ENCODE measurements around the gene MLYCD.

Gene MLYCD

DNA sequence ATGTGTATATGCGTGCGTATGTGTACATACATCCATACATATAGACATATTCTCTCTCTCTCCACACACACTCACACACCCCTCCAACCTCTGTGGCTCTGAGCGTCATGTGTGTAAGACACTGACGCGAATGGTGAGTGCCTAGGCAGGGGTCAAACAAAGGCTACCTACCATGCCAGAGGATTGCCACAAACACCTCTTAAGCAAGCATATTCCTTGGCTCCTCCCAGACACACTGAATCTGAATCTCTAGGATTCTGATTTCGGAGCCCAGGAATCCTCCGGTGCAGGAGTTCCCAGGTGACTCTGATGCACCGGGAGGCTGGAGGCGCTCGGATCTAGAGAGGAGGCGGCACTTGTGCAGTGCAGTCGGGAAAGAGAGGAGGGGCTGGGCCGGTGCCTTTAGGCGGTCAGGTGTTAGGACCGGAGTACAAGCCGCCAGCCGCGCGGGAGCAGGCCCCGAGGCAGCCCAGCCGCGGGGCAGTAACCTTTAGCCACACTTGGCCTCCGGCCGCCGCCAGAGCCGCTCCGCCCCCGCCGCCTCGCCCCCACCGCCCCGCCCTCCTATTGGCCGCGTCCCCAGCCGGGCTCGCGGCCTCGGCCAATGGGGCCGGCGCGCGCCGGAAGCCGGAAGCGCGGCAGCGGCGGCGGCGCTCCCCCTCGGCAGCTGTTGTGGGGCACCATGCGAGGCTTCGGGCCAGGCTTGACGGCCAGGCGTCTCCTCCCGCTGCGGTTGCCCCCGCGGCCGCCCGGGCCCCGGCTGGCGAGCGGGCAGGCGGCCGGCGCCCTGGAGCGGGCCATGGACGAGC is at the start of gene MLYCD:
TSS of gene MLYCD (plus strand) at position 653 of the 809 bp plus-strand sequence. CDS start at position 683, 30 bp downstream.
- DNase-seq, result peak; percentile 49

DNA sequence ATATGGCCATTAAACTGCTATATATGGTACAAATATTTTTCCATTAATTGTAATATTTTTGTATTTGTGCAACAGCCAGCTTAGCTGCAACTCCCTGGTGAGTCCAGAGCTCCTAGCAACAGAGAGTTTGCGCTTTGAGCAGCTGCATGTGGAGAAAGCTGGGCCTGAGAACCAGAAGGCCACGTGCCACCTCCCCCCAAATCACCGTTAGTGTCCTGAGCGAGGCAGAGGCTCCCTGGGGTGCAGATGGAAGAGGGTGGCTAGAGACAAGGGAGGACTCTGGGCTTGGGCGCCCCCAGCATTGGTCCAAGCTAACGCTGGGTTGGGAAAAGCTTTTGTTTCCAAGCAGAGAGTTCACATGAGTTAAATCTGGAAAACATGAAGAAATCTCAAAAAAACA is 49.5 kb upstream of the MLYCD start:
- no peak for DNase-seq

DNA sequence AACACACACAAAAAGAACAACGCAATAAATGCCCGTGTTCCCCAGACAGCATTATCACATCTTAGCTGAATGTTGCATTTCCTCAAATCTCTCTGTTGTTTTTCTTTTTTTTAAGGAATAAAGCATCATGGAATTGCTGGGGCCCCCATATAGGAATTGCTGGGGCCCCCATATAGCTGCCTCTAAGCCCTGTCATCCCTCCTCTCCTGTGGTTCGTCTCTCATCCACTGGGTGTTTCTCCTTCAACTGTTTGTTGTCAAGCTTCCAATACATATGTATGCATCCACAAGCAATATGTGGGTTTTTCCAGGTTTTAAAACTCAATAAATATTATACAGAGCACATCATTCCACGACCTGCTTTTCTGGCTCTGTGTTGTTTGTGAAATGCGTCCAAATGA is 48.0 kb upstream of the MLYCD start:
- DNase-seq, result no peak

DNA sequence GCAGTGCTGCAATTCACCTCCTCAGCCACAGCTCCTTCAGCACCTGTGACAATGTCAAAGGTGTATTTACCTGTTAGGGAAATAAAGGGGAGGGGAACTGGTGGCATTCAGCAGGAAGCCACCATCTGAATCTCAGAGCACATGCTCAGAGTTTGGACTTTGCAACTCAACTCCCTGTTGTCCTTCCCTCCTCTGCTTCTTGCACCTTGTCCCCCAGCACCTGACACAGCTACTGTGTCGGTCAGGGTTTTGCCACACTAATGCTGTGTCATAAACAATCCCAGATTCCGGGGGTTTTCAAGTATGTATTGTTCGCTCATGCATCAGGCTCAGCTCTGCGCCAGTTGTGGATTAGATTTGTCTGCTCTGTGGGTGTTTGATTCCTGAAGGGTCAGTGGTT is 47.4 kb upstream of the MLYCD start:
- DNase-seq, result no peak

DNA sequence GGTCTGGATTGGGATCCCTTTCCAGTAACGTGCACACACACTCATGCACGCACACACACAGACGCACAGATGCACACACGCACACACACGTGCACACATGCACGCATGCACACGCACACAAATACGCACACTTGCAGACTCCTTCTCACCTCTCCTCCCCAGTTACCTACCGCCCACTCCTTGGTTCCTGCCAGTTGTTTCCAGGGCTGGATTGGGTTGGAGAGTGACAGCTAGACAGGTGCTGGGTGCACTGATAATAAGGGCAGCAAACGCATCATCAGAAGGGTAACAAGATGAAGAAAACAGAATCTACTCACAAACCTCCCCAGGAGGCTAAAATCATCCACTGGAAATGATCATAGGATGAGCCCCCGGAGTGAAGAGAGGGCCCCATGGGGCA is 46.1 kb upstream of the MLYCD start:
- DNase-seq, result no peak

DNA sequence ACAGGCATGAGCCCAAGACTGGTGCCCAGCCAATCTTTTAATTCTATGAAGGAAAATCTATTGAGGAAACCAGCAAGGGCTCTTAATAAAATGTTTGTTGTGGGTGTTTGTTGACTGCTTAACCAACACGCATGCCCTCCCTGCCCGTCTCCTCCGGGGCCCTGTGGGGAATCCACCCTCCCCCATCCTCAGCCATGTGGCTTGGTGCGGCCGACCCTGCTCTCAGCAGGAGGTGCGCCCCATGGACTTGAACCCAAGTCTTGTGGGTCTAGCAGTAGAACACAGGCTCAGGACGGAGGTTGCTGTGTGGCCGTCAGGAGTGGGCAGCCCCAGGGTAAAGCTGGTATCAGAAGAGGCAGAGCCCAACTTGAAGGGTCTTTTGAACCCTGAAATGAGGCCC is 45.1 kb upstream of the MLYCD start:
- DNase-seq, result no peak

DNA sequence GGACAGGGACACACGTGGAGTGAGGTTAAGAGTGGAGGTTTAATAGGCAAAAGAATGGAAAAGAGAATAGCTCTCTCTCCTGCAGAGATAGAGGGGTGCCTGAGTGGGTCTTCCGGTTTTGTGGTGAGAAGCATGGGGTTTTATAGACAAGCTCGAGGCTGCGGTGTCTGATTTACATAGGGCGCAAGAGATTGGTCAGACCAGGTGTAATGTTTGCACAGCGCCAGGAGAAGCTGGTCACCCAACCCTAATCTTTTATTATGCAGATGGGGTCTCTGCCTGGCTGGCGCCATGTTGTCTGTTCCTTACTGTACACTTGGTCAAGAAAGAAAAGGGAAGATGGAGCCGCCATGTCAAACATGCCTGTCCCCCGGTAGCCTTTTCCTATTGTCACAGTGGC is 44.5 kb upstream of the MLYCD start:
- DNase-seq, result no peak

DNA sequence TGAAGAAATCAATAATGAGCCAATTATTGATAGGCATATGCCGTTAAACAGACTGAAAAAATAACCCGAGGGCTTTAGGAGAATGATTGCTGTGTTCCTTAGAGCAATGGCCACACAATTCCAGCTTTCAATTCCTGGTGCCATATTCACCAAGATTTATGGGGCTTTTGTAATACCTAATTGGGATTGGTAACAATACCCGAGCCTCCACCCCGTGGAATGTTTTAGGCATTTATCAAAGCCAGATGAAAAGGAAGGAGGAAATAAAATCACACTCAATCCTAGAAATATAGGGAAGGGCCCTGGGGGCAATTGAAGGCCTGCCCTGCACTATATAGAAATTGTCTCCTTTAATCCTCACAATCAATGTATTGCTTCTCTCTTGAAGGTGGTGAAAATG is 42.1 kb upstream of the MLYCD start:
- no peak for DNase-seq

DNA sequence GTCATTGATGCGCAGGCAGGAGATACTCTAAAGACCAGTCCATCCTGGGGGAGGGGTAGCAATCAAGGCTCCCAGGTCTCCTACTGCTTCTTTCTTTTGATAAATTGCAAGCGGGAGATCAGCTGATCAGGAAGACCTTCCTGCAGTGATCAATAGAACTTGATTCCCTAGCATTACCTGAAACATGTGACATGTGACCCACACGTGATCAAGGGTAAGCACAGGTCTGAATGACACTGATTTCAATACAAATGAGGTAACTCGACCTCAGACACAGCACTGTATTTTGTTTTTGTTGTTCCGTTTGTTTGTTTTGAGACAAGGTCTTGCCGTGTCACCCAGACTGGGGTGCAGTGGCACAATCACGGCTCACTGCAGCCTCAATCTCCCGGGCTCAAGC is 39.6 kb upstream of the MLYCD start:
- no peak for DNase-seq

DNA sequence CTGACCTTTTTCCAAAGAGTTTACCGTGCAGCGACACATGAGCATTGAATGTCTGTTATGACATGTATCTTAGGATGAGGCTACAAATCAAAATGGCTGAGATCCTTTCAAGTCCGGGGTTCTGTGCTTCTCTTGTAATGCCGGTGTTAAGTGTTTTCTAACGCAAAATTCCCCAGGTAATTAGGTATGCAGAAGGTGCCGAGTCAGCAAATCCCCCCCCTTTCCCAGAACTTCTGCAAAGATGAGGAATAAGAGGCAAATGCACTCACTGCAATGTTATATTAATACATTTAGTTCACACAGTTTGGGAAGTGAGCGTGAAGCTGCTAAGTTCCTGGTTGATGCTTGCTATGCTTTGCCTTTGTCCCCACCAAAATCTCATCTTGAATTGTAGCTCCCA is 36.3 kb upstream of the MLYCD start:
- DNase-seq, result no peak

DNA sequence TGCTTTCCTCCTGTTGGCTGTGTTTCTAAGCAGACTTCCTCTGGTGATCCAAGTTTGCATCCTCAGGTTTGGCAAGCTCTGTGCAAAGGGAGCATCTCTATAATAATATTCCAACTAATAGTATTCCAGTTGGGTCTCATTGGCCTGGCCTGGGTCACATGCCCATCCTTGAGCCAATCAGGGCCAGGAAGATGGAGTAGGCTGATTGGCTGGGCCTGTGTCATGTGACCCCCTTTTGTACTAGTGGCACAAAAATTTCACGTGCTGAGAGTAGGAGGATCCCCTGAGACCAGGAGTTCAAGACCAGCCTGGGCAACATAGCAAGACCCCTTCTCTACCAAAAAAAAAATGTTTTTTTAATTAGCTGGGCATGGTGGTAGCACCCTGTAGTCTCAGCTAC is 35.2 kb upstream of the MLYCD start:
- no peak for DNase-seq

DNA sequence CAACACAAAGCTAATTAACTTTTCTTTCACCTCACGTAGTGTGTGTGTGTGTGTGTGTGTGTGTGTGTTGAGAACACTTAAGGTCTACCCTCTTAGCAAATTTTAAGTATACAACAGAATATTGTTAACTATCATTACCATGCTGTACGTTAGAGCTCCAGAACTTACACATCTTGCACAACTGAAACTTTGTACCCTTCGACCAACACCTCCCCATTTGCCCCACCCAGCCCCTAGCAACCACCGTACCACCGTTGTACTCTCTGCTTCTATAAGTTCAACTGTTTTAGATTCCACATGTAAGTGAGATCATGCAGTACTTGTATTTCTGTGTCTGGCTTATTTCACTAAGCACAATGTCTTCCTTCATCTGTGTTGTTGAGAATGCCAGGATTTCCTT is 28.1 kb upstream of the MLYCD start:
- DNase-seq, result no peak

DNA sequence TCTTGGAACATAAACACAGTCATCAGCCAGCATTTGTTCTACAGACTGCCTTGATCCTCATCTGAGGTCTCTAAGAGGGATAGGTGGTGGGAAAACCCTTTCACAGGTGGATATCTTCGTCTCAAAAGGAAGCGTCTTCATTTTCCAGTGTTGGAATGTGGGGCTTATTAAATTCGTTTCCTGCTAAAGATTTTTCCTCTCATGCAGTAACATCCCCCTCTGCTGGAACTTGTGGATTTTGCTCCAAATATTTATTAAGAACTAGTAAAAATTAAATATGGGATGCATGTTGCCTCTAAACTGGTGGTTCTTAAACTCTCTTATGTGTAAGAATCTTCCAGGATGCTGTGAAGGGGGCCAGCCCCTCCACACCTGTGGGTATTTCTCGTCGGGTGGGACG is 20.1 kb upstream of the MLYCD start:
- peak; percentile 14 for DNase-seq

DNA sequence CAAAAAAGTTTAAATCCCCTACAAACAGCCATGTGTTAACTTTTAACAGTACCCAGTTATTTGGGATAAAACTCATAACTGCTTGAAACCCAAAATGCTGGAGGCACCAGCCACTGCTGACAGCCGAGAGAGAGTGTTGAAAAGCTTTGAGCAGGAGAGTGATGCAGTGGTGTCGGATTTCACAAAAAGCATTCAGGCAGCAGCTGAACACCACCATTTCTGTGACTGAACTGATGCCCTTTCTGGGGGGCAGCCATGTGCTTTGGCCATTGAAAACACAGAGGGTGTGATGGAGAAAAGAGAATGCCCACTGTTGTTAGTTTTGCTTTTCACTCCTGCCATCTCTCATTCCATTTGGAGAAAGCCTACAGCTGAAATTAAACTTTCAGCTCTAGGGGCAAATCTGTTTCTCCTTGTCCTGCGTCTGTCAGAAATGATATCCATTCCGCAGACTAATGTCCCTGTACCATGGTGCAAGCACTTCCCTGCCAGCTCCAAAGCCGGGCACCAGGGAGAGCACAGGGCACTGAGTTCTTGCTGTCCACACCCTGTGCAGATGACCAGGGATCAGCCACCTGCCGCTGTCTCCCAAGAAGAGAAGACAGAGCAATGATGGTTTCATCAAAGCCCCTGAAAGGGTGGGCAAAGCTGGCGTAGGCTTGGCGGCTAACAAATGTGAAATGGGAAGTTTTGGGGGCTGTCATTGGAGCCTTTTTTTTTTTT is 16.6 kb upstream of the MLYCD start:
- no peak for DNase-seq

DNA sequence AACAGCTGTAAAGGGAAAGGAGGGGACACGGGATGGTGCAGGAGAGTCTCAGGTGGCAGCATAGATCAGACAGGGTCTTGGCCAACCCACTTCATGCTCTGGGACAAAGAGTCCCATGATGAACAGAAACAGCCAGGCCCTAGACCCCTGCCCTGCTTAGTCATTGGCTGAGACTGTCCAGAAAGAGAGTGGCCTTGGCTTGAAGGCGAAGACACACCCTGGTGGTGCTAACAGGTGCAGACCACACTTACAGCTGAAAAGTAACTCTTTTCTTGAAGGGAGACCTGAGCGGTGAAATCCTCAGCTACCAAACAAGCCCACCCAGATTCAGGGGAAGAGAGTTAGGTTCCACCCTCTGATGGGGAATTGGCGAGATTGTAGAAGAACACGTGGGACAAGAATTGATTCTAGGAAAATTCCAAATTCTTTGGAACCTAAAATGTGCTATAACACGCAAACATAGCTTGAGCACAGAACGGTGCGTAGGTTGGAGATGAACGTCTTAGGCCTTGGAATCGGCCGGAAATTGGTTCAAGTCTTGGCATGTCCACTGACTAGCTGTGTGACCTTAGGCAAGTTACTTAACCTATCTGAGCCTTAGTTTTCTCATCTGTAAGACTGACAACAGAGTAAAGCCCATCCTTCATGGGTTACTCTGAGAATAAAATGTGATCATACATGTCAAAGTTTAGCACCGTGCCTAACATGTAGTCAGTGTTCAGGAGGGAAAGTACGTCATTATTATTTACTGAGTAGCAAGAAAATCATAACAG is 12.5 kb upstream of the MLYCD start:
- no peak for DNase-seq

DNA sequence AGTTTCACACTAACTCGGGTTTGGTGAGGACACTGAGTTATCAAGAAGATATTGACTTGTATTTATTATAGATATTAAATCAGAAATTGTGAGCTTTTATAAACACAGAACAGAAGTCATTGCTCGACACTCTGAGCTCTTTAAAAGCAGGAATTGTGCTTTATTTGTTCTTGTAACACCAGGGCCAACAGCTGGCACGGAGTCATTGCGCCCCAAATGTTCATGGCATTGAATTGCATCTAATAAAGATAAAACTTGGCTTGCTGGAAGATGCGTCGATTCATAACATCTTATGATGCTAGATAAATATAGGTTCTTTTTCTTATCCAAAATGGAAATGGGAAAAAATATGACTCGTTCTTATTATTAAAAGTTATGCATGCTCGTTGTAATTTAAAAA is 11.8 kb upstream of the MLYCD start:
- no peak for DNase-seq

DNA sequence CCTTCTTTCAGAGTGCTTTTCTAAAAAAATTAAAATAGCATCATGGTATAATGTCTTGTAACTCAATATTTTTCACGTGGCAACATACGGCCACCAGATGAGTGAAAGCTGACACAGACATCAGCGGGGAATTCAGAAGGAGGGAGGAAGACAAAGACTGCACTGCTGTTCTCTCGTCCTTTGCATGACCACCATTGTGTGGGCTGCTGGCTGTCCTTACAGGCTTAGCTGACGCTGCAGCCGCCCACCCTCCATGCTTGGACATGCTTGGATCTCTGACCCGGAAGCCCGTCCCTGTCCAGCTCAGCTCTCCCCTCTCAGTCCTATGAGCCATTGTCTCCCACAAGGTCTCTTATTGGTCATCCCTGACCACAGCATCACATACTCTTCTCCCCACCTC is 11.4 kb upstream of the MLYCD start:
- no peak for DNase-seq

DNA sequence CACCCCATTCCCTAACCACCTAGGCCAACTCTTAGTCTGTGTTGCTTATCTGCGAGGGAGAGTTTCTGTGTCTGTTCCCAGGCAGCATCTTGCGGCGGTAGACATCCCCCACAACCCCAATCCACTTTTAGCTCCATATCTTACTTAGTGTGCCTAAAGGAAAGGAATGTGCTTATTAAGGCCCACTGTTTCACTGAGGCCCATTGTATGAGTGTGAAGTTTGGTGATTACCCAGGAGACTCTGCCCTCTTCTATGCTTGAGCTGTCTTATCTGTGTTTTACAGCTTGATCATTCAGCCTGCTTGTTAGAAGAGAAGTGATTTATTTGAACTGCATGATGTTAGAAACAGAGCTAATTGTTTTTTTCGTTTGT is 10.3 kb upstream of the MLYCD start:
- no peak for DNase-seq

DNA sequence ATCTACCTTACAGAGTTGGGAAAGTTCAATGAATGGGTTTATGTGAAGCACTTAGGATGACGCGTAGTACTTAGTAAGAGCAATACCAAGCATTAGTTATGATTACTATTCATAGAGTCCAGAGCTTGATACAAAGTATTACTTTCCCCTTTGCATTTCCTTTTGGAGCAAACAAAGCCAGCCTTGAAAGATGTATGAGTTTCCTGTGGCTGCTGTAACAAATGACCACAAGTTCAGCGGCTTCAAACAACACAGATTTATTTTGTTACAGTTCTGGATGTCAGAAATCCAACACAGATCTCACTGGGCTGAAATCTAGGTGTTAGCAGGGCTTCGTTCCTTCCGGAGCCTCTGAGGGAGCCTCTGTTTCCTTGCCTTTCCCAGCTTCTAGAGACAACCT is 8.6 kb upstream of the MLYCD start:
- no peak for DNase-seq

DNA sequence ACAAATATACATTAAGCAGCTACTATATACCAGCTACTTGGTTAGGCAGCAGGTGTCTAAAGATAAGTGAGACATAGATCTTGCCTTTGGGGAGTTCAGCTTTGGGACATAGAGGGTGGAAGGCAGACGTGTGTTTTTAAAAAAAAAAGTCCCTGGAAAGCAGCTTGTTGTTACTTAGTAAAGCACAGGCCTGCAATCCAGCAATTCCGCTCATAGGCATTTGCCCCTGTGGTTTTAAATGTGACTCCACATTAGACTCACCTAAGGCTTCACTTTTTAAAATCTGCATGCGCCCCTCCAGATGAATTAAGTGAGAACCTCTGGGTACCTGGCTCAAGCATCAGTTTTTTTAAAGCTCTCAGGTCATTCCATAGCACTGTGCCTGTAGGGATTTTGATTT is 7.2 kb upstream of the MLYCD start:
- DNase-seq, result no peak

DNA sequence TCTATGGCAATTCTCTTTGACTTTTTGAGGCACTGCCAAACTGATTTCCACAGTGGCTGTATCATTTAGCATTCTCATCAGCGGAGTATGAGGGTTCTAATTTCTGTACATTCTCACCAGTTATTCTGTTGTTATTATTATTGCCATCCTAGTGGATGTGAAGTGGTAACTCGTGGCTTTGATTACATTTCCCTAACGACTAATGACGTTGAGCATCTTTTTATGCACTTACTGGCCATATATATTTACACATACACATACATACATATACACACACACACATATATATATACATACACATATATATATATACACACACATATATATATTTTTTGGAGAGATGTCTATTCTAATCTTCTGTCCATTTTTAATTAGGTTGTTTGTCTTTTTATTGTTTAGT is 3.7 kb upstream of the MLYCD start:
- DNase-seq, result no peak

DNA sequence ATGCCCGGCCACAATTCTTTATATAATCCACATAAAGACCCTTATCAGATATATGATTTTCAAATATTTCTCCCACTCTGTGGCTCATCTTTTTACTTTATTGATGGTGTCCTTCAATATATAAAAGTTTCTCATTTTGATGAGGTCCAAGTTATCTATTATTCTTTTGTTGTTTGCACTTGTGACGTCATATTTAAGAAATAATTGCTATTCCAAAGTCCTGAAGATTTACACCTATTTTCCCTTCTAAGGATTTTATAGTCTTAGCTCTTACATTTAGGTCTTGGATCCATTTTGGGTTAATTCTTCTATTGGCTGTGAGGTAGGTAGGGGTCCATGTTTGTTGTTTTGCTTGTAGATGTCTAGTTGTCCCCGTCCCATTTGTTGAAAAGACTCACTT is 3.0 kb upstream of the MLYCD start:
- DNase-seq, result no peak

DNA sequence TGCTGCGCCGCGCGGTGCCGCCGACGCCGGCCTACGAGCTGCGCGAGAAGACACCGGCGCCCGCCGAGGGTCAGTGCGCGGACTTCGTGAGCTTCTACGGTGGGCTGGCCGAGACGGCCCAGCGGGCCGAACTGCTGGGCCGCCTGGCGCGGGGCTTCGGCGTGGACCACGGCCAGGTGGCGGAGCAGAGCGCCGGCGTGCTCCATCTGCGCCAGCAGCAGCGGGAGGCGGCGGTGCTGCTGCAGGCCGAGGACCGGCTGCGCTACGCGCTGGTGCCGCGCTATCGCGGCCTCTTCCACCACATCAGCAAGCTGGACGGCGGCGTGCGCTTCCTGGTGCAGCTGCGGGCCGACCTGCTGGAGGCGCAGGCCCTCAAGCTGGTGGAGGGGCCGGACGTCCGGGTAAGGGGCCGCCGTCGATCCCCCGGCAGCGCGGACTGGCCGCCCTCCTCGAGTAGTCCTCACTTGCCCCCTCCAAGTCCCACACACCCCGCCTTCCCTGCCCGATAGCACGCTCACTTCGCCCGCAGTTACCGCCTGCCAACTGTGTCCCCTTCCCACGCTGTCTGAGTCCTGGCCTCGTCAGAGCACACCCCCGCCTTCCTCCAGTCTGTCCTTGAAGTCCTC is 470 bp downstream of the MLYCD start:
- DNase-seq, result no peak

DNA sequence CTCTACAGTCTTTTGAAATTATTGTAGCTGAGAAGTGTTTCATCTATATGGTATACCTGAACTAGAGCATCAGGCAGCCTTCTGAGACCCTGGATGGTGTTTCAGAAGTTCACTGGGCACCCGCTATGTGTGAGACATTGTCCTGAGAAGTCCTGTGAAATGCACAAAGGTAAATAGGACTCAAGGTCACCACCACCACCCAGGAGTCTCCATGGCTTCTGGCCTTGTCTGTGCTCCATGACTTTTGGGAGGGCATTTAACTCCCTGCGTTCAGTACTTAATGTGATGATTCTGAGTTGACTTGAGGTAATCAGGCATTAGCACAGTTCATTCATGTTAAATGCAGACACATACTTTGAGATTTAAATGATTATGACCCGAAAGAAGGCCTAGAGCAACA is 1.1 kb downstream of the MLYCD start:
- no peak for DNase-seq

Data from NCI-H510A treated with DMSO at 0.1 percent for 48 hours (cell line).